B cell (primary cell): ENCODE results near the gene EFCAB12. TPM values are rescaled to one million over a fixed set of nuclear protein-coding genes. Genes with fewer than 3 reads are reported as not detected.
"Not testable (repeated sequence)": the region's sequence is repeated elsewhere in the genome, so short reads cannot be mapped to it uniquely, and the experiment has no call there.

Experiments
- ATAC-seq: fragments of 200-7000 bp; cut with Tn5 transposase; one replicate; pipeline ENCODE4 v1.10.0; 2021; ENCODE audit warnings: low read depth, mild to moderate bottlenecking, moderate number of reproducible peaks, moderate library complexity
- CTCF ChIA-PET: fragments of 350-600 bp; sonication (Branson Sonifier 250); formaldehyde crosslinking; loops from one replicate; lab custom pipeline; 2021; ENCODE audit warnings: antibody characterized with exemption, inconsistent platforms; lab: Charles Lee
- POLR2A ChIA-PET: fragments of 350-600 bp; sonication (Branson Sonifier 250); formaldehyde crosslinking; loops from one replicate; lab custom pipeline; 2021; ENCODE audit warnings: antibody characterized with exemption; lab: Charles Lee
- DNase-seq: peaks from one replicate; pipeline ENCODE4 v3.0.0; 2013
- H2AFZ ChIP-seq: 2 replicates; pipeline ENCODE4 v1.6.1; 2012; ENCODE audit warnings: mild to moderate bottlenecking, low read depth, low read length; ENCODE audit not compliant: insufficient read depth, poor library complexity, severe bottlenecking
- H3K27ac ChIP-seq, 2 donors: 1 replicate in 1 of 2; 2 replicates in 1 of 2; pipeline ENCODE4 v1.5.1; 2012 to 2013; ENCODE audit warnings: low read length in 2 of 2, mild to moderate bottlenecking in 2 of 2, moderate library complexity in 1 of 2
- H3K27me3 ChIP-seq, 4 experiments: fragments of 200-600 bp in 1 of 4; sonication (generic) in 1 of 4; replicated peaks in 1 of 4; 1 replicate in 2 of 4; 2 replicates in 2 of 4; pipeline versions ENCODE4 v1.6.1 to v1.7.0; 2013 to 2016; ENCODE audit warnings: low read length in 3 of 4, mild to moderate bottlenecking in 2 of 4, mixed read lengths in 1 of 4, moderate library complexity in 1 of 4; ENCODE audit not compliant: insufficient read depth in 4 of 4, control insufficient read depth in 3 of 4; ENCODE audit errors: control extremely low read depth in 1 of 4
- H3K36me3 ChIP-seq, 2 experiments: replicated peaks in 1 of 2; 1 replicate in 1 of 2; 2 replicates in 1 of 2; pipeline versions ENCODE4 v1.6.1 to v1.7.1; 2013; ENCODE audit warnings: low read length in 1 of 2; ENCODE audit not compliant: insufficient read depth in 2 of 2, control insufficient read depth in 1 of 2; ENCODE audit errors: control extremely low read depth in 1 of 2, extremely low read depth in 1 of 2
- H3K4me1 ChIP-seq, 2 donors: fragments of 200-600 bp in 1 of 2; sonication (generic) in 1 of 2; 1 replicate in 1 of 2; 2 replicates in 1 of 2; pipeline versions ENCODE4 v1.5.1 to v1.6.1; 2013 to 2017; ENCODE audit warnings: low read length in 2 of 2; ENCODE audit not compliant: control insufficient read depth in 2 of 2, insufficient read depth in 2 of 2
- H3K4me2 ChIP-seq: replicated peaks from 2 replicates; pipeline ENCODE3; 2012; ENCODE audit warnings: mild to moderate bottlenecking, low read depth, low read length; ENCODE audit not compliant: poor library complexity, severe bottlenecking
- H3K4me3 ChIP-seq, 5 experiments: fragments of 200-600 bp in 1 of 5; sonication (generic) in 1 of 5; 1 replicate in 3 of 5; 2 replicates in 2 of 5; pipeline versions ENCODE4 v1.5.1 to v1.7.0; 2011 to 2016; ENCODE audit warnings: low read length in 4 of 5, mild to moderate bottlenecking in 4 of 5, low read depth in 2 of 5, control low read depth in 1 of 5, moderate library complexity in 1 of 5; ENCODE audit not compliant: insufficient read depth in 1 of 5; ENCODE audit errors: control extremely low read depth in 1 of 5, extremely low read depth in 1 of 5
- H3K79me2 ChIP-seq: fragments of 200-600 bp; sonication (generic); one replicate; pipeline ENCODE4 v1.6.0; 2016; ENCODE audit warnings: low read length; ENCODE audit not compliant: control insufficient read depth, insufficient read depth
- H3K9ac ChIP-seq: fragments of 200-600 bp; sonication (generic); 2 replicates; pipeline ENCODE4 v1.6.1; 2017; ENCODE audit warnings: mild to moderate bottlenecking, low read length, moderate library complexity
- H3K9me3 ChIP-seq, 3 donors: one replicate each; pipeline versions ENCODE4 v1.6.1 to v1.7.1; 2013; ENCODE audit warnings: low read length in 2 of 3; ENCODE audit not compliant: control insufficient read depth in 2 of 3, insufficient read depth in 1 of 3; ENCODE audit errors: control extremely low read depth in 1 of 3
- H4K20me1 ChIP-seq: 2 replicates; pipeline ENCODE4 v1.6.0; 2012; ENCODE audit warnings: mild to moderate bottlenecking, low read length; ENCODE audit not compliant: insufficient read depth, control insufficient read depth, poor library complexity, severe bottlenecking
- H3K27ac Mint-ChIP-seq: one replicate; pipeline ENCODE4 v1.8.0; 2021; ENCODE audit warnings: mixed read lengths
- H3K27me3 Mint-ChIP-seq: one replicate; pipeline ENCODE4 v1.8.0; 2021; ENCODE audit warnings: mixed read lengths
- H3K4me1 Mint-ChIP-seq: one replicate; pipeline ENCODE4 v1.8.0; 2021; ENCODE audit warnings: mixed read lengths
- H3K4me3 Mint-ChIP-seq: one replicate; pipeline ENCODE4 v1.8.0; 2021; ENCODE audit warnings: mixed read lengths
- H3K9me3 Mint-ChIP-seq: one replicate; pipeline ENCODE4 v1.8.0; 2022; ENCODE audit warnings: mixed read lengths; ENCODE audit not compliant: insufficient read depth
- EZH2 ChIP-seq: IDR thresholded peaks from 2 replicates; pipeline ENCODE4 v1.6.1; 2012; ENCODE audit warnings: borderline replicate concordance, low read depth, mild to moderate bottlenecking, moderate library complexity, low read length; ENCODE audit not compliant: insufficient read depth, poor library complexity, severe bottlenecking
- WGBS: methylation state at CpG from one replicate; pipeline ENCODE4 v1.1.5; 2013; ENCODE audit warnings: missing lambda C conversion rate; ENCODE audit not compliant: insufficient coverage; 5-methylcytosine and 5-hydroxymethylcytosine counted together
- intact Hi-C: fragments of 100-400 bp; cut with micrococcal nuclease; formaldehyde crosslinking; loops from one replicate; pipeline ENCODE4 v1.10.0; 2022
- polyA plus RNA-seq: library from polyadenylated mRNA; depleted of rRNA; stranded (reverse); fragments of >200 nt; gene quantifications from 2 replicates; pipeline ENCODE4 v1.2.3, GENCODE V29; 2012
- total RNA-seq, 2 donors: library from RNA; stranded (reverse); fragments of 120-200 nt in 1 of 2; gene quantifications; 1 replicate in 1 of 2; 2 replicates in 1 of 2; pipeline versions ENCODE4 v1.2.3 to v1.2.4, GENCODE V29; 2013 to 2022
- TF ChIP-seq, protein P1 (sequence below): fragments of 200-600 bp; IDR thresholded peaks from one replicate; pipeline ENCODE4 v1.8.0; 2022; ENCODE audit warnings: antibody characterized with exemption, mild to moderate bottlenecking

The EFCAB12 gene
- total and polyA plus RNA-seq, 2 donors (not counting 1 experiment from before 2014, with no cell fraction given), result 3.5 to 6.5 TPM

DNA sequence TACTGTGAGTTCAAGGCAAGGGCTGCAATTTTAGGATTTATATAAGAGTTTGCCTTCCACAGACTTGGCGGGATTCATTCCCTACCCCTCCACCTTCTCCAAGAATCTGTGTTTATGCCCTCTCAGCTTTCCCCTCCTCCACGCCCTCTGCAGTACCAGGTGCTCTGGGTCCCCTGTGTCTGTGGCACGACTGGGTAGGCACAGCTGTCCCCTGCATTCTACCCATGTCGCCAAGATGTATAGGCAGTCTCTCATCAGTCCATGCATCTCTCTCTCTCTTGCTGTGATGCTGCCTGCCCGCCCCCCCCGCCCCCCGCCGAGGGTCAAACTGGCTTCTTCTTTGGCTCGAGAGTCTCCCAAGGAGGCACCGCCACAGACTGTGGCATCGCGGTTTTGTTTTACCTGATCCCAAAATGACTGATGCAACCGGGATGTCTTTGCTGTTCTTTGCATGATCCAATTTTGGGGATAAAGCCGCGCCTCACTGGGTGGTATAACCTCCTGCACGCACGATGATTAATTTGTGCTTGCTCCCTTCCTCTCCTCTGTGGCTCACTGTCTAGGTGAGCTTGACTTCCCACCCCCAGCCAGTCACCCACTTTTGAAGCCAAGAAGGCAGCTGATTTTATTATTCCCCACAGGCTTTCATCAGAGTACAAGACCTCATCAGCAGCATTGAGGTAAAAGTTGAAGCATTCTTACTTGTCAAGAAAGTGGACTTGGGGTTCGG is 43.7 kb downstream of the EFCAB12 start:
- TF ChIP-seq, protein P1, sequence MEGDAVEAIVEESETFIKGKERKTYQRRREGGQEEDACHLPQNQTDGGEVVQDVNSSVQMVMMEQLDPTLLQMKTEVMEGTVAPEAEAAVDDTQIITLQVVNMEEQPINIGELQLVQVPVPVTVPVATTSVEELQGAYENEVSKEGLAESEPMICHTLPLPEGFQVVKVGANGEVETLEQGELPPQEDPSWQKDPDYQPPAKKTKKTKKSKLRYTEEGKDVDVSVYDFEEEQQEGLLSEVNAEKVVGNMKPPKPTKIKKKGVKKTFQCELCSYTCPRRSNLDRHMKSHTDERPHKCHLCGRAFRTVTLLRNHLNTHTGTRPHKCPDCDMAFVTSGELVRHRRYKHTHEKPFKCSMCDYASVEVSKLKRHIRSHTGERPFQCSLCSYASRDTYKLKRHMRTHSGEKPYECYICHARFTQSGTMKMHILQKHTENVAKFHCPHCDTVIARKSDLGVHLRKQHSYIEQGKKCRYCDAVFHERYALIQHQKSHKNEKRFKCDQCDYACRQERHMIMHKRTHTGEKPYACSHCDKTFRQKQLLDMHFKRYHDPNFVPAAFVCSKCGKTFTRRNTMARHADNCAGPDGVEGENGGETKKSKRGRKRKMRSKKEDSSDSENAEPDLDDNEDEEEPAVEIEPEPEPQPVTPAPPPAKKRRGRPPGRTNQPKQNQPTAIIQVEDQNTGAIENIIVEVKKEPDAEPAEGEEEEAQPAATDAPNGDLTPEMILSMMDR, result no peak
- TF ChIP-seq EZH2, result no peak
- POLR2A ChIA-PET, result interaction anchor here (0.6 to 1.0 kb wide), 2 partner anchors 41 to 80 kb away, joined by 3 to 5 read pairs; no protein-coding TSS in a partner anchor
- no peak overlapping the region for H3K4me3 Mint-ChIP-seq
- ATAC-seq (no peak), DNase-seq (no peak)
- H3K27ac ChIP-seq, result no peak overlapping the region
- H3K27me3 Mint-ChIP-seq, result no peaks in the 10 kb centered on the region
- no peaks in the 10 kb centered on the region for H3K9me3 Mint-ChIP-seq
- no peak overlapping the region for H3K27ac Mint-ChIP-seq
- H3K36me3 ChIP-seq, result peaks cover 0 to 18% of the 10 kb centered on the region in 2 experiments
- no peaks in the 10 kb centered on the region for H3K4me1 Mint-ChIP-seq
- H3K4me2 ChIP-seq, result no peak overlapping the region
- WGBS, result 77% methylated on average over 18 of the region's 18 CpGs
- no peak overlapping the region for H3K4me3 ChIP-seq
- CTCF ChIA-PET, result interaction anchor here (2.3 to 3.5 kb wide), 3 partner anchors 7 to 56 kb away, joined by 6 to 12 read pairs (median 10); partner anchors contain the start of genes IFT122 and MBD4
- H3K9me3 ChIP-seq, result no peaks in the 10 kb centered on the region
- no peaks in the 10 kb centered on the region for H3K79me2 ChIP-seq
- H3K9ac ChIP-seq, result no peak overlapping the region
- H3K4me1 ChIP-seq, result no peaks in the 10 kb centered on the region
- intact Hi-C loops, result loop anchor here (5.0 kb wide), 1 partner anchor 243 kb away; no protein-coding TSS in a partner anchor
- no peak overlapping the region for H2AFZ ChIP-seq
- no peaks in the 10 kb centered on the region for H3K27me3 ChIP-seq
- H4K20me1 ChIP-seq, result no peaks in the 10 kb centered on the region

DNA sequence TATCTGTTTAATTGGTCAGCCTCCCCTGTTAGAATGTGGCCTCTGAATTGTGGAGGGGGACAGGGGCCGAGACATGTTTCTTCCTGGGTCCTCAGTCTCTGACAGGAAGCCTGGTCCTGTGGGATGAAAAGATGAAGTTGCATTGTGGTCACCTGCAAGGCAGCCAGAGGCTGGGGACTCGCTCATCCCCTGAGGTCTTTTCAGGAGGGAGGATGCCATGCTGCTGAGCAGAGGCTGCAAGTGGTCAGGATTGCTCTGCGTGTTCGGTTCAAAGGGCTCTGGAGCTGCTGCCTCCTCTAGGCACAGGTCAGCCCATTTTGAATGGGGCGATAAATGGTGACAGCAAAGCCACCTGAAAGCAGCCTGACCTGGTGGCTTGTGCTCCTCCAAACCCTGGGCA is 44.3 kb downstream of the EFCAB12 start:
- not testable (repeated sequence) for H3K4me3 ChIP-seq, H3K9ac ChIP-seq, H3K9me3 ChIP-seq, DNase-seq, H3K4me2 ChIP-seq, H3K27me3 ChIP-seq, H2AFZ ChIP-seq, H3K79me2 ChIP-seq, H3K27ac ChIP-seq, H3K4me3 Mint-ChIP-seq, H3K27ac Mint-ChIP-seq, H4K20me1 ChIP-seq, H3K9me3 Mint-ChIP-seq, ATAC-seq, H3K4me1 ChIP-seq, H3K27me3 Mint-ChIP-seq, H3K4me1 Mint-ChIP-seq
- ChIA-PET POLR2A (interaction anchor here (1.0 kb wide), 1 partner anchor 81 kb away, joined by 3 read pairs; no protein-coding TSS in a partner anchor), CTCF (interaction anchor here (0.6 to 3.5 kb wide), 22 partner anchors 11 to 709 kb away, joined by 3 to 23 read pairs (median 6); partner anchors contain the start of genes IFT122 and MBD4)
- intact Hi-C loops, result loop anchor here (5.0 kb wide), 1 partner anchor 243 kb away; no protein-coding TSS in a partner anchor
- WGBS, result 42% methylated on average over 4 of the region's 5 CpGs
- peaks cover 0 to 12% of the 10 kb centered on the region in 2 experiments for H3K36me3 ChIP-seq
